ENCODE measurements around the gene PPP1R14C. TPM values are rescaled to one million over a fixed set of nuclear protein-coding genes. Genes with fewer than 3 reads are reported as not detected.

The PPP1R14C gene
- total and polyA plus RNA-seq, 2 of the 13 experiments (the other 11 are each of a cell fraction or from before 2014, with no cell fraction given), result not detected

DNA sequence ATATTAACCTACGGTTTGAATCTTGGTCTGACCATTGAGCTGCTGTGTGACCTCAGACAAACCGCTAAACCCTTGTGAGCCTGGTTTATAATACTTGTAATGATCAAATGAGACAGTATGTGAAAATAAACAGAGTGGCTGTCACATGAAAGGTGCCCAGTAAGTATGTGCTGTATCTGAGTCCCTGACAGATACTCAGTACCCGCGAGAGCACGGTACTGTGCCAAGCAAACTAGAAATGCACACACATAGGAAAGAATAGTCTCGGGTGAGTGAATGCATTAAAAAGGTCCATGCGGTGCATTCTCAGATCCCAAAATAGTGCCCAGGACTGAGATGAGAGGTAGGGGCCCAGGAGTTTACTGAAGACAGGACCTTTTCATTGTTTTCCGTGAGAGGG lies 93.3 kb downstream of the PPP1R14C start:
- no TSS peak for BruUV-seq (replicated peaks)
- CTCF ChIA-PET (ENCODE audit: low intra/inter-chr PET ratio, low total read pairs), result no interaction called here
- no peak overlapping the region for H3K9ac ChIP-seq (ENCODE audit: insufficient read depth, low read depth, low read length)

DNA sequence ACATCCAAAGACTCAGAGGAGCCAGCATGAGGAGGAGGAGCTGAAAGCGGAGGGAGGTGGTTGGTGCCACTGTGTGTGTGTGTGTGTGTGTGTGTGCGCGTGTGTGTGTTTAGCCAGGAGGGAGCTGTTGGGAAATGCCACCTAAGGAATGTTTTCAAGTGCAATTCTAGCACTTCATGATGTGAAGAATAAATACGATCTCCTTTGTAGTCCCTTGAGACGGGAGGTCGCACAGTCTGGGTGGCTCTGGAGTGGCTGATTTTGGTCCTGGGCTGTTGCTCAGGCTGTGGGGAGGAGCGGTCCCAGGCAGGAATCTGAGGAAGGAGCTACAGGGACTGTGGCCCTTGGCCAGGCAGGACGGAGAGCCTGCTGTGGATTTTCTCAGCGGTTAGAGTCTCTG lies 93.7 kb downstream of the PPP1R14C start:
- CTCF ChIA-PET (ENCODE audit: low intra/inter-chr PET ratio, low total read pairs), result no interaction called here
- H3K27ac ChIP-seq (ENCODE audit: extremely low read length, insufficient read depth, low read length), result no peak overlapping the region
- intact Hi-C loops (cut with micrococcal nuclease; ENCODE audit: unreplicated experiment), result no loop called here
- TF ChIP-seq, protein P1, sequence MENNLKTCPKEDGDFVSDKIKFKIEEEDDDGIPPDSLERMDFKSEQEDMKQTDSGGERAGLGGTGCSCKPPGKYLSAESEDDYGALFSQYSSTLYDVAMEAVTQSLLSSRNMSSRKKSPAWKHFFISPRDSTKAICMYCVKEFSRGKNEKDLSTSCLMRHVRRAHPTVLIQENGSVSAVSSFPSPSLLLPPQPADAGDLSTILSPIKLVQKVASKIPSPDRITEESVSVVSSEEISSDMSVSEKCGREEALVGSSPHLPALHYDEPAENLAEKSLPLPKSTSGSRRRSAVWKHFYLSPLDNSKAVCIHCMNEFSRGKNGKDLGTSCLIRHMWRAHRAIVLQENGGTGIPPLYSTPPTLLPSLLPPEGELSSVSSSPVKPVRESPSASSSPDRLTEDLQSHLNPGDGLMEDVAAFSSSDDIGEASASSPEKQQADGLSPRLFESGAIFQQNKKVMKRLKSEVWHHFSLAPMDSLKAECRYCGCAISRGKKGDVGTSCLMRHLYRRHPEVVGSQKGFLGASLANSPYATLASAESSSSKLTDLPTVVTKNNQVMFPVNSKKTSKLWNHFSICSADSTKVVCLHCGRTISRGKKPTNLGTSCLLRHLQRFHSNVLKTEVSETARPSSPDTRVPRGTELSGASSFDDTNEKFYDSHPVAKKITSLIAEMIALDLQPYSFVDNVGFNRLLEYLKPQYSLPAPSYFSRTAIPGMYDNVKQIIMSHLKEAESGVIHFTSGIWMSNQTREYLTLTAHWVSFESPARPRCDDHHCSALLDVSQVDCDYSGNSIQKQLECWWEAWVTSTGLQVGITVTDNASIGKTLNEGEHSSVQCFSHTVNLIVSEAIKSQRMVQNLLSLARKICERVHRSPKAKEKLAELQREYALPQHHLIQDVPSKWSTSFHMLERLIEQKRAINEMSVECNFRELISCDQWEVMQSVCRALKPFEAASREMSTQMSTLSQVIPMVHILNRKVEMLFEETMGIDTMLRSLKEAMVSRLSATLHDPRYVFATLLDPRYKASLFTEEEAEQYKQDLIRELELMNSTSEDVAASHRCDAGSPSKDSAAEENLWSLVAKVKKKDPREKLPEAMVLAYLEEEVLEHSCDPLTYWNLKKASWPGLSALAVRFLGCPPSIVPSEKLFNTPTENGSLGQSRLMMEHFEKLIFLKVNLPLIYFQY (CRISPR knock-in tag; IDR thresholded peaks at IDR 0.05; ENCODE audit: borderline replicate concordance), result no peak
- TF ChIP-seq ZNF816 (CRISPR knock-in tag; IDR thresholded peaks at IDR 0.05; ENCODE audit: borderline replicate concordance) (no peak), SMARCC2 (IDR thresholded peaks at IDR 0.05) (no peak), NR2F2 (IDR thresholded peaks at IDR 0.05; ENCODE audit: borderline replicate concordance, low read depth) (no peak)
- TF ChIP-seq, protein P2, sequence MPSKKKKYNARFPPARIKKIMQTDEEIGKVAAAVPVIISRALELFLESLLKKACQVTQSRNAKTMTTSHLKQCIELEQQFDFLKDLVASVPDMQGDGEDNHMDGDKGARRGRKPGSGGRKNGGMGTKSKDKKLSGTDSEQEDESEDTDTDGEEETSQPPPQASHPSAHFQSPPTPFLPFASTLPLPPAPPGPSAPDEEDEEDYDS (CRISPR knock-in tag; IDR thresholded peaks at IDR 0.05), result no peak
- TF ChIP-seq, protein P3, sequence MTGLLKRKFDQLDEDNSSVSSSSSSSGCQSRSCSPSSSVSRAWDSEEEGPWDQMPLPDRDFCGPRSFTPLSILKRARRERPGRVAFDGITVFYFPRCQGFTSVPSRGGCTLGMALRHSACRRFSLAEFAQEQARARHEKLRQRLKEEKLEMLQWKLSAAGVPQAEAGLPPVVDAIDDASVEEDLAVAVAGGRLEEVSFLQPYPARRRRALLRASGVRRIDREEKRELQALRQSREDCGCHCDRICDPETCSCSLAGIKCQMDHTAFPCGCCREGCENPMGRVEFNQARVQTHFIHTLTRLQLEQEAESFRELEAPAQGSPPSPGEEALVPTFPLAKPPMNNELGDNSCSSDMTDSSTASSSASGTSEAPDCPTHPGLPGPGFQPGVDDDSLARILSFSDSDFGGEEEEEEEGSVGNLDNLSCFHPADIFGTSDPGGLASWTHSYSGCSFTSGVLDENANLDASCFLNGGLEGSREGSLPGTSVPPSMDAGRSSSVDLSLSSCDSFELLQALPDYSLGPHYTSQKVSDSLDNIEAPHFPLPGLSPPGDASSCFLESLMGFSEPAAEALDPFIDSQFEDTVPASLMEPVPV (CRISPR knock-in tag; IDR thresholded peaks at IDR 0.05), result no peak

More for the DNA sequence above, 93.3 kb downstream of the PPP1R14C start:
- FAIRE-seq, result no peak
- H3K36me3 ChIP-seq (replicated peaks in 1 of 2; ENCODE audit: control insufficient read depth in 1 of 2, insufficient read depth in 2 of 2, low read length in 2 of 2), result no peaks in the 10 kb centered on the region
- H4K20me1 ChIP-seq (ENCODE audit: insufficient read depth, low read length), result no peaks in the 10 kb centered on the region
- no peaks in the 10 kb centered on the region for H3K4me1 ChIP-seq (ENCODE audit: insufficient read depth, low read length)
- TF ChIP-seq HOXA7 (CRISPR knock-in tag; IDR thresholded peaks at IDR 0.05) (no peak), FIP1L1 (IDR thresholded peaks at IDR 0.05; ENCODE audit: borderline replicate concordance, insufficient read depth, low read depth, low read length) (no peak), GABPB1 (CRISPR knock-in tag; IDR thresholded peaks at IDR 0.05) (no peak), NR3C1 (CRISPR knock-in tag; IDR thresholded peaks at IDR 0.05) (no peak), U2AF2 (IDR thresholded peaks at IDR 0.05; ENCODE audit: low read depth, low read length) (no peak), NFATC3 (CRISPR knock-in tag; IDR thresholded peaks at IDR 0.05) (no peak), ZC3H13 (CRISPR knock-in tag; IDR thresholded peaks at IDR 0.05) (no peak)
- TF ChIP-seq, protein P4, sequence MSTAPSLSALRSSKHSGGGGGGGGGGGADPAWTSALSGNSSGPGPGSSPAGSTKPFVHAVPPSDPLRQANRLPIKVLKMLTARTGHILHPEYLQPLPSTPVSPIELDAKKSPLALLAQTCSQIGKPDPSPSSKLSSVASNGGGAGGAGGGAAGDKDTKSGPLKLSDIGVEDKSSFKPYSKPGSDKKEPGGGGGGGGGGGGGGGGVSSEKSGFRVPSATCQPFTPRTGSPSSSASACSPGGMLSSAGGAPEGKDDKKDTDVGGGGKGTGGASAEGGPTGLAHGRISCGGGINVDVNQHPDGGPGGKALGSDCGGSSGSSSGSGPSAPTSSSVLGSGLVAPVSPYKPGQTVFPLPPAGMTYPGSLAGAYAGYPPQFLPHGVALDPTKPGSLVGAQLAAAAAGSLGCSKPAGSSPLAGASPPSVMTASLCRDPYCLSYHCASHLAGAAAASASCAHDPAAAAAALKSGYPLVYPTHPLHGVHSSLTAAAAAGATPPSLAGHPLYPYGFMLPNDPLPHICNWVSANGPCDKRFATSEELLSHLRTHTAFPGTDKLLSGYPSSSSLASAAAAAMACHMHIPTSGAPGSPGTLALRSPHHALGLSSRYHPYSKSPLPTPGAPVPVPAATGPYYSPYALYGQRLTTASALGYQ (CRISPR knock-in tag; IDR thresholded peaks at IDR 0.05), result no peak
- no peak overlapping the region for H3K4me3 ChIP-seq (replicated peaks in 1 of 3; ENCODE audit: insufficient read depth in 1 of 3, low read depth in 2 of 3, low read length in 3 of 3)
- 48% methylated on average over 8 of the region's 8 CpGs for WGBS (ENCODE audit: low lambda C conversion rate)
- H3K79me2 ChIP-seq (ENCODE audit: insufficient read depth, low read length), result no peaks in the 10 kb centered on the region
- H3K27ac ChIP-seq (ENCODE audit: extremely low read length, insufficient read depth, low read length), result no peak overlapping the region
- DNase-seq (ENCODE audit: low spot score), result no peak
- in situ Hi-C loops (cut with HindIII; ENCODE audit: extremely low pct_ligation_motif_present, low pct_unique_long_range_greater_than_20kb) (no loop called here), intact Hi-C loops (cut with micrococcal nuclease; ENCODE audit: unreplicated experiment) (no loop called here)
- H3K27me3 ChIP-seq (ENCODE audit: control insufficient read depth in 1 of 2, insufficient read depth in 2 of 2, low read length in 2 of 2), result peaks cover 0 to 28% of the 10 kb centered on the region in 2 experiments; a peak in 3 of 5 replicates
- POLR2A ChIA-PET, result no interaction called here
- H3K9me3 ChIP-seq (ENCODE audit: low read length), result no peaks in the 10 kb centered on the region
- no peak for ATAC-seq
- H2AFZ ChIP-seq (ENCODE audit: low read length), result no peak overlapping the region
- no peak overlapping the region for H3K4me2 ChIP-seq (ENCODE audit: low read depth, low read length)

More for the DNA sequence above, 93.7 kb downstream of the PPP1R14C start:
- POLR2A ChIA-PET, result no interaction called here
- Histone ChIP-seq H2AFZ (ENCODE audit: low read length) (no peak overlapping the region), H3K79me2 (ENCODE audit: insufficient read depth, low read length) (no peaks in the 10 kb centered on the region), H3K27me3 (ENCODE audit: control insufficient read depth in 1 of 2, insufficient read depth in 2 of 2, low read length in 2 of 2) (peaks cover 0 to 28% of the 10 kb centered on the region in 2 experiments; a peak in 3 of 5 replicates), H3K9ac (ENCODE audit: insufficient read depth, low read depth, low read length) (no peak overlapping the region), H3K4me3 (replicated peaks in 1 of 3; ENCODE audit: insufficient read depth in 1 of 3, low read depth in 2 of 3, low read length in 3 of 3) (no peak overlapping the region), H3K4me2 (ENCODE audit: low read depth, low read length) (no peak overlapping the region), H3K36me3 (replicated peaks in 1 of 2; ENCODE audit: control insufficient read depth in 1 of 2, insufficient read depth in 2 of 2, low read length in 2 of 2) (no peaks in the 10 kb centered on the region), H3K9me3 (ENCODE audit: low read length) (no peaks in the 10 kb centered on the region), H3K4me1 (ENCODE audit: insufficient read depth, low read length) (no peaks in the 10 kb centered on the region), H4K20me1 (ENCODE audit: insufficient read depth, low read length) (no peaks in the 10 kb centered on the region)
- no peak for ATAC-seq
- no peak for FAIRE-seq
- 35% methylated on average over 9 of the region's 9 CpGs for WGBS (ENCODE audit: low lambda C conversion rate)
- BruUV-seq (replicated peaks), result no TSS peak
- in situ Hi-C loops (cut with HindIII; ENCODE audit: extremely low pct_ligation_motif_present, low pct_unique_long_range_greater_than_20kb), result no loop called here
- no peak for DNase-seq (ENCODE audit: low spot score)

Data from HepG2 (cell line).